Bronchial epithelial cell (primary cell): ENCODE data around the gene MGLL. TPM values are rescaled to one million over a fixed set of nuclear protein-coding genes. Genes with fewer than 3 reads are reported as not detected.

Source experiments
- DNase-seq: peaks from one replicate; pipeline ENCODE4 v3.0.0-alpha.2; 2010; ENCODE audit warnings: low read depth
- FAIRE-seq: peaks from 2 replicates; lab custom pipeline; 2011; peaks lifted over from hg19 to GRCh38; lab: Jason Lieb, UNC
- H3K27me3 ChIP-seq: 2 replicates; pipeline ENCODE4 v1.5.1; 2011; ENCODE audit warnings: low read length; ENCODE audit not compliant: control insufficient read depth, insufficient read depth
- H3K36me3 ChIP-seq: 2 replicates; pipeline ENCODE4 v1.5.1; 2011; ENCODE audit warnings: low read length; ENCODE audit not compliant: control insufficient read depth, insufficient read depth
- H3K4me3 ChIP-seq: 2 replicates; pipeline ENCODE4 v1.5.1; 2011; ENCODE audit warnings: mild to moderate bottlenecking, low read depth, low read length, control low read depth
- CTCF ChIP-seq: IDR thresholded peaks from 2 replicates; pipeline ENCODE4 v1.5.1; 2011; ENCODE audit warnings: mild to moderate bottlenecking, moderate library complexity, low read length, control low read depth, inconsistent platforms; ENCODE audit not compliant: insufficient read depth, severe bottlenecking
- total RNA-seq: library from RNA; depleted of rRNA; stranded (reverse); fragments of >200 nt; gene quantifications from 2 replicates; pipeline ENCODE4 v1.2.1, GENCODE V29; 2014

MGLL gene
- total RNA-seq, 1 donor from 2014 or later: 25.5 TPM

GRCh38 chr3:127798716-127799115, 23.6 kb downstream of the MGLL start:
- Histone ChIP-seq H3K27me3 (no peaks in the 10 kb centered on the region), H3K36me3 (peaks cover 2% of the 10 kb centered on the region), H3K4me3 (no peak overlapping the region)
- TF ChIP-seq CTCF: no peak
- DNase-seq (no peak), FAIRE-seq (no peak)

- TF ChIP-seq CTCF: no peak
- FAIRE-seq: no peak
- no peaks in the 10 kb centered on the region for H3K27me3 ChIP-seq
Measured at GRCh38 chr3:127796831-127797150, 25.5 kb downstream of the MGLL start.

GRCh38 chr3:127796045-127796830, 26.1 kb downstream of the MGLL start:
- TF ChIP-seq CTCF: no peak

More at GRCh38 chr3:127796831-127797150, 25.5 kb downstream of the MGLL start:
- peaks cover 2% of the 10 kb centered on the region for H3K36me3 ChIP-seq
- H3K4me3 ChIP-seq: no peak overlapping the region
- no peak for DNase-seq

GRCh38 chr3:127794972-127795371, 27.3 kb downstream of the MGLL start:
- H3K4me3 ChIP-seq: no peak overlapping the region
- no peaks in the 10 kb centered on the region for H3K27me3 ChIP-seq
- no peak for FAIRE-seq
- peaks cover 2% of the 10 kb centered on the region for H3K36me3 ChIP-seq
- TF ChIP-seq CTCF: no peak
- DNase-seq: no peak

More at GRCh38 chr3:127796045-127796830, 26.1 kb downstream of the MGLL start:
- Histone ChIP-seq H3K27me3 (no peaks in the 10 kb centered on the region), H3K36me3 (peaks cover 2% of the 10 kb centered on the region), H3K4me3 (no peak overlapping the region)
- no peak for DNase-seq
- FAIRE-seq: no peak

- FAIRE-seq: no peak
- no peak for TF ChIP-seq CTCF
Measured at GRCh38 chr3:127794402-127794801, 27.9 kb downstream of the MGLL start.

More at GRCh38 chr3:127794402-127794801, 27.9 kb downstream of the MGLL start:
- no peak overlapping the region for H3K4me3 ChIP-seq
- H3K36me3 ChIP-seq: peaks cover 2% of the 10 kb centered on the region
- no peaks in the 10 kb centered on the region for H3K27me3 ChIP-seq
- no peak for DNase-seq
